CD14-positive monocyte (primary cell): ENCODE data around the gene NBEAL1. TPM values are rescaled to one million over a fixed set of nuclear protein-coding genes. Genes with fewer than 3 reads are reported as not detected.

ENCODE experiments used
- DNase-seq, 3 donors: peaks; one replicate each; pipeline ENCODE4 v3.0.0-alpha.2; 2011 to 2022
- H2AFZ ChIP-seq: 2 replicates; pipeline ENCODE4 v1.6.0; 2012; ENCODE audit warnings: mild to moderate bottlenecking, low read depth, low read length, inconsistent platforms; ENCODE audit not compliant: insufficient read depth, poor library complexity, severe bottlenecking
- H3K27ac ChIP-seq, 2 donors: 1 replicate in 1 of 2; 2 replicates in 1 of 2; pipeline ENCODE4 v1.5.1; 2012 to 2013; ENCODE audit warnings: low read length in 2 of 2, control low read depth in 1 of 2, inconsistent platforms in 1 of 2, low read depth in 1 of 2, mild to moderate bottlenecking in 1 of 2
- H3K27me3 ChIP-seq, 2 donors: one replicate each; pipeline versions ENCODE4 v1.6.0 to v1.6.1; 2011 to 2013; ENCODE audit warnings: low read length in 2 of 2; ENCODE audit not compliant: control insufficient read depth in 2 of 2, insufficient read depth in 2 of 2
- H3K36me3 ChIP-seq, 2 donors: replicated peaks in 1 of 2; 1 replicate in 1 of 2; 2 replicates in 1 of 2; pipeline versions ENCODE4 v1.5.1 to v1.6.1; 2012 to 2013; ENCODE audit warnings: low read length in 2 of 2, control low read depth in 1 of 2, inconsistent platforms in 1 of 2, mild to moderate bottlenecking in 1 of 2; ENCODE audit not compliant: insufficient read depth in 2 of 2, control insufficient read depth in 1 of 2
- H3K4me1 ChIP-seq, 2 donors: 1 replicate in 1 of 2; 2 replicates in 1 of 2; pipeline versions ENCODE4 v1.5.1 to v1.6.1; 2012 to 2013; ENCODE audit warnings: low read length in 2 of 2, control low read depth in 1 of 2, inconsistent platforms in 1 of 2, mild to moderate bottlenecking in 1 of 2, moderate library complexity in 1 of 2; ENCODE audit not compliant: insufficient read depth in 2 of 2, control insufficient read depth in 1 of 2
- H3K4me2 ChIP-seq: replicated peaks from 2 replicates; pipeline ENCODE3; 2012; ENCODE audit warnings: low read length, moderate library complexity, mild to moderate bottlenecking; ENCODE audit not compliant: poor library complexity, severe bottlenecking; ENCODE audit errors: extremely low read depth
- H3K4me3 ChIP-seq, 3 experiments: fragments of 200-600 bp in 1 of 3; sonication (generic) in 1 of 3; replicated peaks in 1 of 3; 1 replicate in 2 of 3; 2 replicates in 1 of 3; pipeline ENCODE4 v1.5.1; 2011 to 2013; ENCODE audit warnings: low read length in 3 of 3, mild to moderate bottlenecking in 3 of 3, control low read depth in 2 of 3, low read depth in 2 of 3, inconsistent platforms in 1 of 3, moderate library complexity in 1 of 3
- H3K79me2 ChIP-seq: 2 replicates; pipeline ENCODE4 v1.6.0; 2012; ENCODE audit warnings: mild to moderate bottlenecking, control low read depth, inconsistent platforms, low read length, moderate library complexity; ENCODE audit not compliant: insufficient read depth
- H3K9ac ChIP-seq: 2 replicates; pipeline ENCODE4 v1.6.0; 2017; ENCODE audit warnings: low read length, mild to moderate bottlenecking; ENCODE audit not compliant: insufficient read depth, poor library complexity, severe bottlenecking
- H3K9me3 ChIP-seq, 2 donors: replicated peaks in 1 of 2; 1 replicate in 1 of 2; 2 replicates in 1 of 2; pipeline versions ENCODE4 v1.5.1 to v1.6.1; 2012 to 2013; ENCODE audit warnings: low read length in 2 of 2, control low read depth in 1 of 2; ENCODE audit not compliant: control insufficient read depth in 1 of 2, insufficient read depth in 1 of 2
- H4K20me1 ChIP-seq: 2 replicates; pipeline ENCODE4 v1.6.0; 2012; ENCODE audit warnings: mild to moderate bottlenecking, low read length, control low read depth, moderate library complexity; ENCODE audit not compliant: insufficient read depth
- H3K27ac Mint-ChIP-seq, 7 donors: one replicate each; pipeline ENCODE4 v1.8.0; 2020; ENCODE audit warnings: mild to moderate bottlenecking in 7 of 7, mixed read lengths in 7 of 7, moderate library complexity in 6 of 7, inconsistent platforms in 2 of 7
- H3K27me3 Mint-ChIP-seq, 3 donors: one replicate each; pipeline ENCODE4 v1.8.0; 2021 to 2022; ENCODE audit warnings: low read depth in 3 of 3, mild to moderate bottlenecking in 3 of 3, mixed read lengths in 3 of 3, moderate library complexity in 3 of 3, inconsistent platforms in 1 of 3
- H3K36me3 Mint-ChIP-seq, 2 donors: one replicate each; pipeline ENCODE4 v1.8.0; 2020; ENCODE audit warnings: mixed read lengths in 2 of 2, inconsistent platforms in 1 of 2, mild to moderate bottlenecking in 1 of 2
- H3K4me1 Mint-ChIP-seq: one replicate; pipeline ENCODE4 v1.8.0; 2020; ENCODE audit warnings: mild to moderate bottlenecking, mixed read lengths
- H3K4me3 Mint-ChIP-seq, 2 donors: one replicate each; pipeline ENCODE4 v1.8.0; 2020; ENCODE audit warnings: mild to moderate bottlenecking in 2 of 2, mixed read lengths in 2 of 2, moderate library complexity in 1 of 2
- H3K9me3 Mint-ChIP-seq, 7 donors: one replicate each; pipeline ENCODE4 v1.8.0; 2020 to 2022; ENCODE audit warnings: mixed read lengths in 7 of 7, mild to moderate bottlenecking in 6 of 7, moderate library complexity in 6 of 7, inconsistent platforms in 2 of 7
- WGBS: methylation state at CpG from one replicate; pipeline ENCODE4 v1.1.5; 2013; ENCODE audit warnings: missing lambda C conversion rate; ENCODE audit not compliant: insufficient coverage; 5-methylcytosine and 5-hydroxymethylcytosine counted together
- intact Hi-C, 2 donors: fragments of 100-400 bp; cut with micrococcal nuclease; formaldehyde crosslinking; loops; one replicate each; pipeline versions ENCODE4 v1.15.0 to v1.15.1; 2023
- polyA plus RNA-seq, 3 donors: library from polyadenylated mRNA; depleted of rRNA in 1 of 3; unstranded in 2 of 3; stranded (reverse) in 1 of 3; fragments of 300-500 nt in 2 of 3; fragments of >200 nt in 1 of 3; fragmentation: Illumina TruSeq in 2 of 3; gene quantifications; 1 replicate in 2 of 3; 2 replicates in 1 of 3; pipeline ENCODE4 v1.2.3, GENCODE V29; 2012 to 2021
- TF ChIP-seq, protein P1 (sequence below): fragments of 200-600 bp; IDR thresholded peaks from one replicate; pipeline ENCODE4 v1.8.0; 2022; ENCODE audit warnings: antibody characterized with exemption, mild to moderate bottlenecking

Gene NBEAL1
- polyA plus RNA-seq, 3 donors: 2.5 to 5.3 (median 4.4) TPM

DNA sequence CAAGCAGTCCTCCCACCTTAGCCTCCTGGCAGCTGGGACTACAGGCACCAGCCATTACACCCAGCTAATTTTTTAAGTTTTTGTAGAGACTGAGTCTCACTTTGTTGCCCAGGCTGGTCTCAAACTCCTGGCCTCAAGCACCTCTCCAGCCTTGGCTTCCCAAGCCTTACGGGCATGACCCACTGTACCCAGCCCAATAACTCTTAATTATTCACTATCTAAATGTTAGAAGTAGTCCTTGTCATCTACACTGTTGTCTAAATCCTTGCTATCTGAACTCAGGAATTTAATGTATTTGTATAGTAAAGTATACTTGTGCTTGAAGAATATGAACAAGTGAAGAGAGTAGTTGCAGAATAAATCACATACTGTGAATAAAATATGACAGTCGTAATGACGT lies 37.9 kb upstream of the NBEAL1 start:
- no peaks in the 10 kb centered on the region for H3K27me3 ChIP-seq
- H3K9me3 ChIP-seq: no peaks in the 10 kb centered on the region
- H3K79me2 ChIP-seq: no peaks in the 10 kb centered on the region
- peaks cover 30 to 31% of the 10 kb centered on the region in 2 donors for H3K36me3 Mint-ChIP-seq
- WGBS: no CpG with 5 or more reads among the region's 3 CpGs
- peaks cover 0 to 6% of the 10 kb centered on the region in 2 donors for H3K36me3 ChIP-seq
- peak overlapping the region in 3 of 7 donors; percentile 7 to 46 (median 14) for H3K27ac Mint-ChIP-seq
- intact Hi-C loops: no loop called here
- no peaks in the 10 kb centered on the region for H3K4me1 Mint-ChIP-seq
- no peak overlapping the region for H3K9ac ChIP-seq
- no peak overlapping the region for H3K27ac ChIP-seq
- no peak overlapping the region for H3K4me3 Mint-ChIP-seq
- H3K4me1 ChIP-seq: no peaks in the 10 kb centered on the region
- no peak for DNase-seq
- H3K9me3 Mint-ChIP-seq: peaks cover 0 to 4% (median 0%) of the 10 kb centered on the region in 7 donors
- TF ChIP-seq, protein P1, sequence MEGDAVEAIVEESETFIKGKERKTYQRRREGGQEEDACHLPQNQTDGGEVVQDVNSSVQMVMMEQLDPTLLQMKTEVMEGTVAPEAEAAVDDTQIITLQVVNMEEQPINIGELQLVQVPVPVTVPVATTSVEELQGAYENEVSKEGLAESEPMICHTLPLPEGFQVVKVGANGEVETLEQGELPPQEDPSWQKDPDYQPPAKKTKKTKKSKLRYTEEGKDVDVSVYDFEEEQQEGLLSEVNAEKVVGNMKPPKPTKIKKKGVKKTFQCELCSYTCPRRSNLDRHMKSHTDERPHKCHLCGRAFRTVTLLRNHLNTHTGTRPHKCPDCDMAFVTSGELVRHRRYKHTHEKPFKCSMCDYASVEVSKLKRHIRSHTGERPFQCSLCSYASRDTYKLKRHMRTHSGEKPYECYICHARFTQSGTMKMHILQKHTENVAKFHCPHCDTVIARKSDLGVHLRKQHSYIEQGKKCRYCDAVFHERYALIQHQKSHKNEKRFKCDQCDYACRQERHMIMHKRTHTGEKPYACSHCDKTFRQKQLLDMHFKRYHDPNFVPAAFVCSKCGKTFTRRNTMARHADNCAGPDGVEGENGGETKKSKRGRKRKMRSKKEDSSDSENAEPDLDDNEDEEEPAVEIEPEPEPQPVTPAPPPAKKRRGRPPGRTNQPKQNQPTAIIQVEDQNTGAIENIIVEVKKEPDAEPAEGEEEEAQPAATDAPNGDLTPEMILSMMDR: no peak
- no peaks in the 10 kb centered on the region for H3K27me3 Mint-ChIP-seq
- H2AFZ ChIP-seq: no peak overlapping the region
- H3K4me3 ChIP-seq: no peak overlapping the region
- H4K20me1 ChIP-seq: no peaks in the 10 kb centered on the region
- no peak overlapping the region for H3K4me2 ChIP-seq

DNA sequence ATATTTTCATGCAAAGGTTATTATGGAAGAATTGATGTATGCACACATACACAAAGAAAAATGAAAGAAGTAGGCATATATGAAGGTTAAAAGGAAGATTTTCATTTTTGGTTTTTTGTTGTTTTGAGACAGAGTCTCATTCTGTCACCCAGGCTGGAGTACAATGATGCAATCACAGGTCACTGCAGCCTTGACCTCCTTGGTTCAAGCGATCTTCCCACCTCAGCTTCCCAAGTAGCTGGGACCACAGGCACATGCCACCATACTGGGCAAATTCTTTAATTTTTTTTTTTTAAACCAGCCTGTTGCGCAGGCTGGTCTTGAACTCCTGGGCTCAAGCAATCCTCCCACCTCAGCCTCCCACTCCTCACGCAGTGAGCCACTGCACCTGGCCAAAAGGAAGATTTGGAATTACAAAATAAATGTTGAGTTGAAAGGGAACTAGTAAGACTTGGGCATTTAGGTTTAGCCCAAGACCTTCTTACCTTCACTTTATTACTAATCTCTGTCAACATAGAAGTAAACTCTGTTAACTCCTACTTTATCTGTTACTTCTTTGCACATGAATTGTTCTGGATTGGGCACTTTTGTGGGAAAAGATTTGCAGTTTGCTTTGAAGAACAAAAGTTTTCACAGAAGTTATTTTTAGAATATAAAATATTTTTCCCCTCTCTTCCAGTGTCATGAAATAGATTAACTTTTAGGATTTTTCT lies 31.7 kb upstream of the NBEAL1 start:
- H2AFZ ChIP-seq: no peak overlapping the region
- no peaks in the 10 kb centered on the region for H3K9me3 ChIP-seq
- Mint-ChIP-seq H3K4me3 (no peak overlapping the region), H3K27me3 (no peaks in the 10 kb centered on the region), H3K9me3 (no peaks in the 10 kb centered on the region), H3K27ac (peak overlapping the region in 2 of 7 donors; percentile 16 to 25), H3K36me3 (peaks cover 20 to 31% of the 10 kb centered on the region in 2 donors), H3K4me1 (no peaks in the 10 kb centered on the region)
- no peak overlapping the region for H3K27ac ChIP-seq
- no peak overlapping the region for H3K4me2 ChIP-seq
- peaks cover 0 to 4% of the 10 kb centered on the region in 2 donors for H3K36me3 ChIP-seq
- intact Hi-C loops: no loop called here
- TF ChIP-seq, protein P1: no peak
- H3K27me3 ChIP-seq: no peaks in the 10 kb centered on the region
- no peaks in the 10 kb centered on the region for H3K79me2 ChIP-seq
- H4K20me1 ChIP-seq: no peaks in the 10 kb centered on the region
- no peak overlapping the region for H3K9ac ChIP-seq
- H3K4me1 ChIP-seq: no peaks in the 10 kb centered on the region
- WGBS: 80% methylated on average over 1 of the region's 3 CpGs
- DNase-seq: no peak
- no peak overlapping the region for H3K4me3 ChIP-seq
